GM18499 (cell line): ENCODE results near the gene CCDC184.

ENCODE experiments used
- ATAC-seq: cut with Tn5 transposase; IDR thresholded peaks from one replicate; pipeline ENCODE4 v1.9.1; 2021; ENCODE audit warnings: moderate number of reproducible peaks; ENCODE audit not compliant: insufficient read depth, unreplicated experiment

CCDC184 gene

GRCh38 chr12:48177982-48178381, 5.5 kb upstream of the CCDC184 start:
- ATAC-seq, result no peak

GRCh38 chr12:48179466-48179865, 4.0 kb upstream of the CCDC184 start:
- no peak for ATAC-seq

- ATAC-seq, result no peak
These were observed 3.0 kb upstream of the CCDC184 start for GRCh38 chr12:48180424-48180823.

GRCh38 chr12:48180857-48181495, 2.5 kb upstream of the CCDC184 start:
- ATAC-seq, result no peak

- ATAC-seq, result no peak
These were observed 813 bp upstream of the CCDC184 start for GRCh38 chr12:48182631-48183030.

GRCh38 chr12:48183876-48184548, 568 bp downstream of the CCDC184 start:
- no peak for ATAC-seq

- no peak for ATAC-seq
These were observed 1.1 kb downstream of the CCDC184 start for GRCh38 chr12:48184549-48184922.

- no peak for ATAC-seq
These were observed 1.9 kb downstream of the CCDC184 start for GRCh38 chr12:48185181-48185919.

- ATAC-seq, result no peak
These were observed 4.7 kb downstream of the CCDC184 start for GRCh38 chr12:48187916-48188695.

- no peak for ATAC-seq
These were observed 6.1 kb downstream of the CCDC184 start for GRCh38 chr12:48189331-48190125.

- no peak for ATAC-seq
These were observed 7.7 kb downstream of the CCDC184 start for GRCh38 chr12:48191096-48191495.

- ATAC-seq, result no peak
These were observed 9.4 kb downstream of the CCDC184 start for GRCh38 chr12:48192861-48193260.

- no peak for ATAC-seq
These were observed 10.2 kb downstream of the CCDC184 start for GRCh38 chr12:48193623-48194022.

GRCh38 chr12:48194799-48195201, 11.4 kb downstream of the CCDC184 start:
- no peak for ATAC-seq

- ATAC-seq, result no peak
These were observed 14.1 kb downstream of the CCDC184 start for GRCh38 chr12:48197549-48197970.

GRCh38 chr12:48197971-48198671, 14.7 kb downstream of the CCDC184 start:
- ATAC-seq, result peak; percentile 97

- ATAC-seq, result no peak
These were observed 15.2 kb downstream of the CCDC184 start for GRCh38 chr12:48198672-48198971.

GRCh38 chr12:48198985-48199384, 15.5 kb downstream of the CCDC184 start:
- ATAC-seq, result no peak

- ATAC-seq, result no peak
These were observed 16.4 kb downstream of the CCDC184 start for GRCh38 chr12:48199774-48200221.
